Measurements from ENCODE around the gene LATS2.
A peak's percentile ranks its signal among the peaks of the same experiment; 100 is the strongest.
"Not testable (repeated sequence)": the region's sequence is repeated elsewhere in the genome, so short reads cannot be mapped to it uniquely, and the experiment has no call there.

The LATS2 gene

GRCh38 chr13:20953245-20953931, 108.0 kb downstream of the LATS2 start:
- DNase-seq: no peak

DNA sequence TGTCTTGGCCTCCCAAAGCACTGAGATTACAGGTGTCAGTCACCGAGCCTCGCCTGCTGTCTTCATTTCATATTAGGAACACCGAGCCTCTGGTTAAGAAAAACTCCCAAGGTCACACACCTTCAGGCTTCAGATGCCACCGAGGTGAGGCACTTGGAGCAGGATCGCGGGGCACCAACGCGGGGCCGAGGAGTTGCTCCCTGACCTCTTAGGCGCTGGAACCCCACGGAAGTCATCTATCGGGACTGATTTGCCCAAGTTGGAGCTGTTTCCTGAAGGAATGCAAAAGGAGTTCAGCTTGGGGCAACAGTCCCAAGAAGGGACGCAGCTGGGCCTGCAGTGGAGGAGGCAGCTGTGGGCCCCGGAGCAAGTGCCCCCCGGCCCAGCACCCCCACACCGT, 108.5 kb downstream of the LATS2 start:
- no peak for DNase-seq

DNA sequence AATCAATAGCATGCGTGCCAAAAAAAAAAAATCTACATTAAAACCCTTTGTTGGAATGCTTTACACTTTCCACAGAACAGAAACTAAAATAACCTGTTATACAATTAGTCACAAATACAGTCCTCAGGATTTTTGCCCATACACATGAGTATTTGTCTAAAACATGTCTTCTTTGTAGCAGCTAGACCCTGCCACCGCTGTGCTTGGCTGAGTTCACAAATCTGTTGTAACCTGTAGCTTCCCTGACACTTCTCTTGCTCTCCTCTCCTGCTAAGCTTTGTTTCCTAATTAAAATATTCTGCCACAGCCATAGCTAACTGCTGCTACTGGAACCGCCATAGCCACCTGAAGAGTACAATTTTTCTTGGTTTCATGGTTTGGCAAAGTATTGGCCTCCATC, 113.4 kb downstream of the LATS2 start:
- not testable (repeated sequence) for DNase-seq

DNA sequence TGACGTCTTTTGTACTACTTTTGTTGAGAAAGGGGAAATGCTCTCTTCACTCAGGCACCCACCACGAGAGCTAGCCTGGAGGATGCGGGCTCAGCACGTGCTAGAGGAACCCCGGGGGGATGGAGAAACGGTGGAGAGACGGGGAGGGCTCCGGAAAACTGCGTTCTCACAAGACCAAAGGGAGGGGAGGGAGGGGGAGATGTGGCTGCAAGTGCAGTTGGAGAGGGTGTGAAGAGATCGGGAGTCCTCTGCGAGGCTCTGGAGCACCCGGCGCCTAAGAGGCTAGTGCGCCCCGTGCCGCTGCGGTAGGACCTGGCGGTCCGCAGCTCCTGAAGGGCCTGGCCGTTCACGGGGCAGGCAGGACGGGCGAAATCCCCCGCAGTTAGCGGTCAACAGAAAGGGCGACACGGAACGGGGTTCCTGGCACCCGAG, 115.4 kb downstream of the LATS2 start:
- no peak for DNase-seq

DNA sequence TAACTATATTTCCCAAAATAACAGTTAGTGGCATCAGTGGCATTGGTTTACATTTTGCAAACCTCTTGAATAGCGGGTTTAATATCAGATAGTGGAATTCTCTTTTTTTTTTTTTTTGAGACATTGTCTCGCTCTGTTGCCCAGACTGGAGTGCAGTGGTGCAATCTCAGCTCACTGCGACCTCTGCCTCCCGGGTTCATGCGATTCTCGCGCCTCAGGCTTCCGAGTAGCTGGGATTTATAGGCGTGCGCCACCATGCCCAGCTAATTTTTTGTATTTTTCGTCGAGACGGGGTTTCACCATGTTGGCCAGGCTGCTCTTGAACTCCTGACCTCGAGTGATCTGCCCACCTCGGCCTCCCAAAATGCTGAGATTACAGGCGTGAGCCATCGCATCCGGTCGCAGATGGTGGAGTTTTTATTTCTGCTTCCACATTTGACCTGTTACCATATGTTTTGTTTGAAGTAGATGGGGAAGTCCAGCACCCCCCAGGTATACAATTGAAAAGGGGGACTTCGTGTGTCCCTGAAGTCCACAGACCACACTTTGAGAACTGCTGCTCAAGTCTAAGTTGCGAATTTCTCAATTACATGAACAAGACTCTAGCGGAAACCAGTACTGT, 118.3 kb downstream of the LATS2 start:
- DNase-seq: peak; percentile 43

- DNase-seq: not testable (repeated sequence)
Measured at GRCh38 chr13:20940511-20940910, 120.9 kb downstream of the LATS2 start.

DNA sequence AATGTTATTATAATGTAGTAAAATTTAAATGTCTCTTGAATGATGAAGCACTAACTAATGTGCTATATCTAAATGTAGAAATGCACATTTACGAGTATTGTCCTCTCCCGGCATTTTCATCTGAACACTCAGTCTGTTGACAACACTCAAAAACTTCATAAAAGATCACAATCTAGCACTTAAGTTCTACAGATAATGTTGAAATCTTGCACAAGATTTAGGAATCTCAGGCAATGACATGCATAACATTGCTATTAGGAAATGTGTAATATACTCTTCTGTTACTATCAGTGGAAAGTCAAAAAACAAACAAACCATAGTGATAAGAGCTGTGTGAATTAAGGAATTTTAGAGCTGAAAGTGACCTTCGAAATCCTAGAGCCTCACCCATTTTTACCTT, 121.3 kb downstream of the LATS2 start:
- no peak for DNase-seq

DNA sequence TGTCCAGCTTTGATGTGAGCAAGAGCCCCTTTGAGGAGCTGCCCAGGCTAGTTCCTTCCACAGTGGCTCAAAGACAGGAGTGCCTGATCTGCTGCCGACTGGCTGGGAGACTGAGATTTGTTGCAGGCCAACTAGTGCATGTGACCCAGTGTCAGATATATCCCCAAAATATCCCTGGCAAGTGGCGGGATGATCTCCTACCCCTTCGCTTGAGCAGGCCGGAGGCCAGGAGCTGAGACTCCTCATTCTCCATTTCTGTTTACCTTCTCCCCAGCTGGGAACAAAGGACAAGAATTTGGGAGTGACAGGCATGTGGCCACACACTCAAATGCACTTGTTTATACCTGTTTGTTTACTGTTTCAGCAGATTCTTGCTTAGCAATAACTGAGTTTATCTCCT, 121.7 kb downstream of the LATS2 start:
- no peak for DNase-seq

DNA sequence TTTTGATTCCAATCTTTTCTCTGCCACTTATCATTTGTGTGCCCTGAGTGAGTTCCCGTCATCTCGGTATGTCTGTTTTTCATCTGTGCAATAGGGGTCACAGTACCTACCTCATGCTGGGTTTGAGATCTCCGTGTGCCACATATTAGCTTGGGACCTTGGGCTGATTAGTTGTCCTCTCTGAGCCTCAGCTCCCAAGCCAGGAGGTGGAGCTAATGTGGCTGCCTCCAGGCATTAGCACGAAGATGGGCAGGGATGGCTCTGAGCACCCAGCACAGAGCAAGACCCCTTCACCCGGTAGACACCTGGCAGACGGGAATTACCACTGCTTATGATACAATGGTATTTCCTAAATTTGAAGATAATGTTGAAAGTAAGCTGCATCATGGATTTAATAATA, 123.1 kb downstream of the LATS2 start:
- no peak for DNase-seq

DNA sequence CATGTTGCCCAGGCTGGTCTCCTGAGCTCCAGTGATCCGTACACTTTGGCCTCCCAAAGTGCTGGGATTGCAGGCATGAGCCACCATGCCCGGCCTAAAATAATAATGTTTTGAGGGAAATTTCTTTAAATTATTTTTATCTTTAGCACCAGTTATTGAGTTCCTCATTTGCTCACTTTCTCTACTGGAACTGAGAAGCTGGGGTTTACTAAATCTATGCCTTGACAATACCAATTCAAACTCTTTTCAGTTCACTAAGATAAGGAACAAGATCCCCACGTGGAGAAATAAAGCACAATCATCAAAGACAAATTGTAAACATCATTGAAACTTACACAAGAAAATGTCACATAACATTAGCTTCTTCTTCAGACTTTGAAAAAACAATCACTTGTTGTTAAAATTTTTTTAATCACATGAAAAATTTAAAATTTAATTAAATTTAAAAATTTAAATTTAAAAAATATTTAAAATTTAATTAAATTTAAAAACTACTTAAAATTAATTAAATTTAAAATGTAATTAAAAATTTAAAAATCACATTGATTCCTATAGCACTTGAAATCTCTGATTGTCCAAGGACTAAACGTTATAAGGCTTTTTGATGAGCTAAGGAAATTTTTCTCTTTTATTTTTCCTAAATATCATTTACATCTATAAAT, 133.7 kb downstream of the LATS2 start:
- no peak for DNase-seq

DNA sequence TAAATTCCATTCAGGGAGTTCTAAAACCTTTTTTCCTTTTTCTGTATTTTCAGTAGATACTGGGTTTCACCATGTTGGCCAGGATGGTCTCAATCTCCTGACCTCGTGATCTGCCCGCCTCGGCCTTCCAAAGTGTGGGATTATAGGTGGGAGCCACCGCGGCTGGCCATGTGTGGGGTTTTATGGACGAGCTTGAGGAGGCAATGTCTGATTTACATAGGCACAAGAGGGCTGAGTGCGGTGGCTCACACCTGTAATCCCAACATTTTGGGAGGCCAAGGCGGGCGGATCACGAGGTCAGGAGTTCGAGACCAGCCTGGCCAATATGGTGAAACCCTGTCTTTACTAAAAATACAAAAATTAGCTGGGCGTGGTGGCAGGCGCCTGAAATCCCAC, 136.0 kb downstream of the LATS2 start:
- DNase-seq: not testable (repeated sequence)

DNA sequence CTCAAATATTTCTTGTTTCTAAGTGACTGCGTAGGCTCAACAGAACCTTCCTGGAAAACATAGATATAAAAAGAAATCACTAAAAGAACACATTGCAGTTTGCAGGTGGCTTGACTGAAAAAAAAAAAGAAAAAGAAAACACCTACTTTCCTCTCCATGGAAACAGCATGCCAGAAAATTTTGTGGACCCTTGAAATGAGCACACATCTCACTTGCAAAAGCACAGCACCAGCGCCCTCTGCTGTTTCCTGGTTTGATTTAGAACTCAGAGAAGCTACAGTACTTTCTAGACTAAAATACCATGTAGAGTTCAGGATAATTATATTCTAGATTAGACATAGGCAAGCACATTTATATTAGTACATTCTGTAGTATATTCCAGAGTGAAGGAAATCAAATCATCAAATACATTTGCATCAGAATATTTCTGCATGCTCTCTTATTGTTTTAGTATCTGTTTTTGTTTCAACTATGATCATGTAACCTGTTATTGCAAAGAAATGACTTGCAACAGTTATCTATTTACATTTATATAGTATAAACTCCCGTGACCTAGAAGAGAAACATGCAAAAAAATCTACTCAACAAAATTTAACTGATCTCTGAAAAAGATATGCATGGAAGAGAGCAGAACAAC, 136.5 kb downstream of the LATS2 start:
- DNase-seq: peak; percentile 81

GRCh38 chr13:20923272-20923671, 138.1 kb downstream of the LATS2 start:
- no peak for DNase-seq

Data from left hindlimb (tissue), 1 donor.